Liver (tissue), 9 donors: Measurements from ENCODE around the gene SLC24A3. TPM values are rescaled to one million over a fixed set of nuclear protein-coding genes. Genes with fewer than 3 reads are reported as not detected.

Source experiments
- DNase-seq: peaks from one replicate; pipeline ENCODE4 v3.0.0-alpha.2; 2017; ENCODE audit warnings: low spot score
- H3K27ac ChIP-seq, 2 donors: one replicate each; pipeline ENCODE4 v1.7.0; 2013; ENCODE audit warnings: inconsistent platforms in 2 of 2, low read length in 2 of 2, control low read depth in 1 of 2, low read depth in 1 of 2, mild to moderate bottlenecking in 1 of 2
- H3K27me3 ChIP-seq, 4 donors: one replicate each; pipeline versions ENCODE4 v1.6.1 to v1.7.0; 2013; ENCODE audit warnings: low read length in 3 of 4, inconsistent platforms in 1 of 4, mild to moderate bottlenecking in 1 of 4, moderate library complexity in 1 of 4; ENCODE audit not compliant: control insufficient read depth in 4 of 4, insufficient read depth in 4 of 4
- H3K36me3 ChIP-seq, 4 donors: one replicate each; pipeline versions ENCODE4 v1.6.1 to v1.7.0; 2013; ENCODE audit warnings: low read length in 3 of 4, mild to moderate bottlenecking in 3 of 4, low read depth in 1 of 4, moderate library complexity in 1 of 4; ENCODE audit not compliant: control insufficient read depth in 4 of 4, insufficient read depth in 3 of 4
- H3K4me1 ChIP-seq, 4 donors: one replicate each; pipeline versions ENCODE4 v1.6.1 to v1.7.0; 2013; ENCODE audit warnings: low read length in 3 of 4, mild to moderate bottlenecking in 3 of 4, moderate library complexity in 1 of 4; ENCODE audit not compliant: control insufficient read depth in 4 of 4, insufficient read depth in 4 of 4
- H3K4me3 ChIP-seq, 3 donors: one replicate each; pipeline versions ENCODE4 v1.6.1 to v1.7.0; 2013; ENCODE audit warnings: low read length in 3 of 3, control low read depth in 1 of 3, low read depth in 1 of 3, mild to moderate bottlenecking in 1 of 3
- H3K9ac ChIP-seq, 2 donors: one replicate each; pipeline ENCODE4 v1.7.0; 2013; ENCODE audit warnings: low read length in 2 of 2, mild to moderate bottlenecking in 2 of 2, moderate library complexity in 2 of 2, control low read depth in 1 of 2, low read depth in 1 of 2
- H3K9me3 ChIP-seq, 4 donors: one replicate each; pipeline versions ENCODE4 v1.6.1 to v1.7.0; 2013; ENCODE audit warnings: low read length in 3 of 4; ENCODE audit not compliant: control insufficient read depth in 4 of 4
- ATF3 ChIP-seq: IDR thresholded peaks from 2 replicates; pipeline ENCODE4 v1.6.1; 2016; ENCODE audit warnings: antibody characterized with exemption
- CTCF ChIP-seq: fragments of 150-350 bp; IDR thresholded peaks from 2 replicates; pipeline ENCODE4 v1.5.1; 2017; ENCODE audit warnings: improper control_type of control experiment, low read depth, low read length; ENCODE audit not compliant: missing input control
- EGR1 ChIP-seq, 2 donors: IDR thresholded peaks; 2 replicates each; pipeline ENCODE4 v1.6.1; 2016 to 2018; ENCODE audit warnings: antibody characterized with exemption in 2 of 2, low read depth in 2 of 2
- FOXA1 ChIP-seq: IDR thresholded peaks from 2 replicates; pipeline ENCODE4 v1.6.1; 2016; ENCODE audit warnings: antibody characterized with exemption
- FOXA2 ChIP-seq: IDR thresholded peaks from 2 replicates; pipeline ENCODE4 v1.6.1; 2016; ENCODE audit warnings: antibody characterized with exemption
- GABPA ChIP-seq, 2 donors: IDR thresholded peaks in 1 of 2; conservative IDR thresholded peaks in 1 of 2; 2 replicates each; pipeline ENCODE4 v1.6.1; 2016; ENCODE audit warnings: antibody characterized with exemption in 2 of 2, mild to moderate bottlenecking in 1 of 2, moderate library complexity in 1 of 2
- HNF4A ChIP-seq, 2 donors: conservative IDR thresholded peaks; 2 replicates each; pipeline ENCODE4 v1.6.1; 2016; ENCODE audit warnings: antibody characterized with exemption in 2 of 2, mild to moderate bottlenecking in 2 of 2
- HNF4G ChIP-seq: IDR thresholded peaks from 2 replicates; pipeline ENCODE4 v1.6.1; 2016; ENCODE audit warnings: antibody characterized with exemption
- JUND ChIP-seq, 2 donors: IDR thresholded peaks; 2 replicates each; pipeline ENCODE4 v1.6.1; 2016; ENCODE audit warnings: antibody characterized with exemption in 2 of 2
- MAX ChIP-seq: IDR thresholded peaks from 2 replicates; pipeline ENCODE4 v1.6.1; 2016; ENCODE audit warnings: antibody characterized with exemption
- NR2F2 ChIP-seq: IDR thresholded peaks from 2 replicates; pipeline ENCODE4 v1.6.1; 2016; ENCODE audit warnings: antibody characterized with exemption
- RAD21 ChIP-seq, 2 donors: IDR thresholded peaks; 2 replicates each; pipeline ENCODE4 v1.6.1; 2016; ENCODE audit warnings: antibody characterized with exemption in 2 of 2, mild to moderate bottlenecking in 2 of 2
- REST ChIP-seq: IDR thresholded peaks from 2 replicates; pipeline ENCODE4 v1.6.1; 2016; ENCODE audit warnings: antibody characterized with exemption, mild to moderate bottlenecking
- RXRA ChIP-seq, 2 donors: IDR thresholded peaks; 2 replicates each; pipeline ENCODE4 v1.6.1; 2017 to 2018; ENCODE audit warnings: antibody characterized with exemption in 2 of 2, mild to moderate bottlenecking in 1 of 2
- SP1 ChIP-seq: IDR thresholded peaks from 2 replicates; pipeline ENCODE4 v1.6.1; 2018; ENCODE audit warnings: antibody characterized with exemption, mild to moderate bottlenecking
- TAF1 ChIP-seq: conservative IDR thresholded peaks from 2 replicates; pipeline ENCODE4 v1.6.1; 2016; ENCODE audit warnings: antibody characterized with exemption, mild to moderate bottlenecking
- YY1 ChIP-seq: IDR thresholded peaks from 2 replicates; pipeline ENCODE4 v1.6.1; 2016; ENCODE audit warnings: antibody characterized with exemption, mild to moderate bottlenecking
- ZBTB33 ChIP-seq: IDR thresholded peaks from 2 replicates; pipeline ENCODE4 v1.6.1; 2016; ENCODE audit warnings: antibody characterized with exemption
- WGBS: extraction: QIAGEN DNeasy Blood & Tissue Kit; methylation state at CpG from one replicate; pipeline ENCODE4 v1.1.7; 2013; 5-methylcytosine and 5-hydroxymethylcytosine counted together
- polyA plus RNA-seq, 2 donors: library from polyadenylated mRNA; stranded (reverse) in 1 of 2; unstranded in 1 of 2; fragments of 200-250 nt in 1 of 2; fragments of >200 nt in 1 of 2; fragmentation: Nextera tagmentation in 1 of 2; extraction: Ambion mirVana in 1 of 2; gene quantifications; one replicate each; pipeline versions ENCODE4 v1.2.1 to v1.2.3, GENCODE V29; 2013 to 2015
- total RNA-seq, 2 donors: library from RNA; depleted of rRNA; stranded (reverse); fragments of >200 nt; gene quantifications; one replicate each; pipeline ENCODE4 v1.2.3, GENCODE V29; 2014
- donor health status: healthy.
- donor health status: healthy.
- donor health status: healthy.
- donor health status: healthy.
- donor health status: healthy.

The SLC24A3 gene
- total and polyA plus RNA-seq, 4 donors, result 0.28 to 1.8 (median 0.46) TPM

GRCh38 chr20:19397226-19397625 is 184.8 kb downstream of the SLC24A3 start:
- no peak overlapping the region for H3K4me3 ChIP-seq

GRCh38 chr20:19397666-19398065 is 185.2 kb downstream of the SLC24A3 start:
- 52% methylated on average over 1 of the region's 1 CpG for WGBS

More at GRCh38 chr20:19397226-19397625, 184.8 kb downstream of the SLC24A3 start:
- no peak for DNase-seq
- H3K4me1 ChIP-seq, result no peaks in the 10 kb centered on the region
- 85% methylated on average over 3 of the region's 3 CpGs for WGBS
- peaks cover 0 to 20% (median 1%) of the 10 kb centered on the region in 4 donors for H3K9me3 ChIP-seq
- H3K27me3 ChIP-seq, result no peaks in the 10 kb centered on the region
- no peak overlapping the region for H3K27ac ChIP-seq
- H3K9ac ChIP-seq, result no peak overlapping the region
- H3K36me3 ChIP-seq, result no peaks in the 10 kb centered on the region
- no peak for TF ChIP-seq JUND (IDR thresholded peaks at IDR 0.05)
- TF ChIP-seq RAD21 (IDR thresholded peaks at IDR 0.05), result no peak
- no peak for TF ChIP-seq TAF1

GRCh38 chr20:19401096-19401495 is 188.7 kb downstream of the SLC24A3 start:
- H3K27me3 ChIP-seq, result no peaks in the 10 kb centered on the region
- H3K4me1 ChIP-seq, result no peaks in the 10 kb centered on the region
- no peak overlapping the region for H3K4me3 ChIP-seq
- no peak overlapping the region for H3K9ac ChIP-seq
- no peaks in the 10 kb centered on the region for H3K36me3 ChIP-seq
- no peak overlapping the region for H3K27ac ChIP-seq
- peaks cover 0 to 20% (median under 1%) of the 10 kb centered on the region in 4 donors for H3K9me3 ChIP-seq
- 73% methylated on average over 4 of the region's 4 CpGs for WGBS
- no peak for DNase-seq
- TF ChIP-seq TAF1, result no peak
- TF ChIP-seq HNF4A (conservative IDR thresholded peaks at IDR 0.05), result no peak
- no peak for TF ChIP-seq HNF4G
- no peak for TF ChIP-seq EGR1 (IDR thresholded peaks at IDR 0.05; ENCODE audit: low read depth in 2 of 2)
- TF ChIP-seq YY1, result no peak
- no peak for TF ChIP-seq JUND (IDR thresholded peaks at IDR 0.05)
- no peak for TF ChIP-seq ATF3
- no peak for TF ChIP-seq GABPA (IDR thresholded peaks at IDR 0.05 in 1 of 2, conservative IDR thresholded peaks at IDR 0.05 in 1 of 2)
- no peak for TF ChIP-seq REST
- no peak for TF ChIP-seq MAX
- TF ChIP-seq CTCF, result no peak
- no peak for TF ChIP-seq ZBTB33
- TF ChIP-seq SP1, result no peak
- TF ChIP-seq FOXA1, result no peak
- TF ChIP-seq RXRA (IDR thresholded peaks at IDR 0.05), result no peak
- no peak for TF ChIP-seq RAD21 (IDR thresholded peaks at IDR 0.05)
- no peak for TF ChIP-seq FOXA2
- no peak for TF ChIP-seq NR2F2

More at GRCh38 chr20:19397666-19398065, 185.2 kb downstream of the SLC24A3 start:
- no peak for DNase-seq
- TF ChIP-seq GABPA (IDR thresholded peaks at IDR 0.05 in 1 of 2, conservative IDR thresholded peaks at IDR 0.05 in 1 of 2) (no peak), JUND (IDR thresholded peaks at IDR 0.05) (no peak), RAD21 (IDR thresholded peaks at IDR 0.05) (no peak), TAF1 (no peak), SP1 (no peak)
- Histone ChIP-seq H3K27ac (no peak overlapping the region), H3K36me3 (no peaks in the 10 kb centered on the region), H3K9ac (no peak overlapping the region), H3K4me3 (no peak overlapping the region), H3K27me3 (no peaks in the 10 kb centered on the region), H3K9me3 (peaks cover 0 to 20% (median 1%) of the 10 kb centered on the region in 4 donors), H3K4me1 (no peaks in the 10 kb centered on the region)
